ENCODE results near the gene FAM107A. TPM values are rescaled to one million over a fixed set of nuclear protein-coding genes. Genes with fewer than 3 reads are reported as not detected.

Gene FAM107A
- polyA plus RNA-seq, 3 donors: not detected

GRCh38 chr3:58609990-58610389, 32.8 kb upstream of the FAM107A start:
- Histone ChIP-seq H3K4me1 (ENCODE audit: control insufficient read depth in 1 of 2, insufficient read depth in 2 of 2, low read length in 2 of 2) (no peaks in the 10 kb centered on the region), H4K20me1 (ENCODE audit: insufficient read depth, low read length) (no peaks in the 10 kb centered on the region), H3K27ac (ENCODE audit: low read depth in 1 of 2, low read length in 2 of 2) (no peak overlapping the region), H3K9ac (ENCODE audit: insufficient read depth, low read length, poor library complexity, severe bottlenecking) (no peak overlapping the region), H3K4me2 (replicated peaks; ENCODE audit: extremely low read depth, low read length, poor library complexity, severe bottlenecking) (no peak overlapping the region), H3K79me2 (ENCODE audit: insufficient read depth, low read length) (no peaks in the 10 kb centered on the region), H3K36me3 (replicated peaks in 1 of 2; ENCODE audit: control insufficient read depth in 1 of 2, insufficient read depth in 2 of 2, low read length in 2 of 2) (no peaks in the 10 kb centered on the region), H3K9me3 (replicated peaks in 1 of 2; ENCODE audit: control insufficient read depth in 1 of 2, insufficient read depth in 1 of 2, low read length in 2 of 2) (no peaks in the 10 kb centered on the region), H3K27me3 (ENCODE audit: control insufficient read depth in 2 of 2, insufficient read depth in 2 of 2, low read length in 2 of 2) (peaks cover 0 to 2% of the 10 kb centered on the region in 2 donors), H3K4me3 (replicated peaks in 1 of 3; ENCODE audit: low read depth in 2 of 3, low read length in 3 of 3) (no peak overlapping the region), H2AFZ (ENCODE audit: insufficient read depth, low read depth, low read length, poor library complexity, severe bottlenecking) (no peak overlapping the region)
- peaks cover 2% of the 10 kb centered on the region for H3K4me1 Mint-ChIP-seq
- H3K27me3 Mint-ChIP-seq (ENCODE audit: low read depth in 3 of 3): peaks cover 6 to 13% (median 7%) of the 10 kb centered on the region in 3 donors
- H3K9me3 Mint-ChIP-seq: peaks cover 0 to 2% (median 0%) of the 10 kb centered on the region in 7 donors
- TF ChIP-seq, protein P1, sequence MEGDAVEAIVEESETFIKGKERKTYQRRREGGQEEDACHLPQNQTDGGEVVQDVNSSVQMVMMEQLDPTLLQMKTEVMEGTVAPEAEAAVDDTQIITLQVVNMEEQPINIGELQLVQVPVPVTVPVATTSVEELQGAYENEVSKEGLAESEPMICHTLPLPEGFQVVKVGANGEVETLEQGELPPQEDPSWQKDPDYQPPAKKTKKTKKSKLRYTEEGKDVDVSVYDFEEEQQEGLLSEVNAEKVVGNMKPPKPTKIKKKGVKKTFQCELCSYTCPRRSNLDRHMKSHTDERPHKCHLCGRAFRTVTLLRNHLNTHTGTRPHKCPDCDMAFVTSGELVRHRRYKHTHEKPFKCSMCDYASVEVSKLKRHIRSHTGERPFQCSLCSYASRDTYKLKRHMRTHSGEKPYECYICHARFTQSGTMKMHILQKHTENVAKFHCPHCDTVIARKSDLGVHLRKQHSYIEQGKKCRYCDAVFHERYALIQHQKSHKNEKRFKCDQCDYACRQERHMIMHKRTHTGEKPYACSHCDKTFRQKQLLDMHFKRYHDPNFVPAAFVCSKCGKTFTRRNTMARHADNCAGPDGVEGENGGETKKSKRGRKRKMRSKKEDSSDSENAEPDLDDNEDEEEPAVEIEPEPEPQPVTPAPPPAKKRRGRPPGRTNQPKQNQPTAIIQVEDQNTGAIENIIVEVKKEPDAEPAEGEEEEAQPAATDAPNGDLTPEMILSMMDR (IDR thresholded peaks at IDR 0.05): no peak
- intact Hi-C loops (cut with micrococcal nuclease): no loop called here
- WGBS (ENCODE audit: insufficient coverage): 100% methylated on average over 1 of the region's 7 CpGs
- no peak overlapping the region for H3K4me3 Mint-ChIP-seq
- H3K36me3 Mint-ChIP-seq: no peaks in the 10 kb centered on the region
- no peak for DNase-seq
- no peak overlapping the region for H3K27ac Mint-ChIP-seq

DNA sequence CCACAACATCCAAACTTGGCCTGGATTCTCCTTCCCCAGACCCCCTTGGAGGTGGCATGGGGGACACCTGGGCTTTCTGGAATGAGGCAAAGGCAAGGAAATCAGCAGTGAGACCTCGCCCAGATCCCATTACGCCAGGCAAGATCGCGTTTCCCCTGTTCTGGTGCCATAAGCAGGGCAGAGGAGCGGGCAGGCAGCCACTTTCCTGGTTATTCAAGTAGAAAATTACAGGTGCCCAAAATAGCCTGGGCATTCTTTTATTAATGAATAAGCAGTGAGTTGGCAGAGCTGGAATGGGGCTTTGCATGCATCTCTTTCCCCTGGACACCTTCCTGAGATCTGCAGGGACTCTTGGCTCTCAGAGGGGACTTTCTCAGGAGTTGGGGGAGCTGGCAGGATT, 31.5 kb upstream of the FAM107A start:
- Mint-ChIP-seq H3K27me3 (ENCODE audit: low read depth in 3 of 3) (peaks cover 3 to 15% (median 10%) of the 10 kb centered on the region in 3 donors), H3K4me1 (peaks cover 2% of the 10 kb centered on the region), H3K27ac (peak overlapping the region in 1 of 7 donors; percentile 36), H3K9me3 (peaks cover 0 to 5% (median 0%) of the 10 kb centered on the region in 7 donors), H3K4me3 (no peak overlapping the region), H3K36me3 (no peaks in the 10 kb centered on the region)
- TF ChIP-seq, protein P1 (IDR thresholded peaks at IDR 0.05): no peak
- Histone ChIP-seq H3K27me3 (ENCODE audit: control insufficient read depth in 2 of 2, insufficient read depth in 2 of 2, low read length in 2 of 2) (peaks cover 0 to 2% of the 10 kb centered on the region in 2 donors), H3K4me2 (replicated peaks; ENCODE audit: extremely low read depth, low read length, poor library complexity, severe bottlenecking) (no peak overlapping the region), H3K9me3 (replicated peaks in 1 of 2; ENCODE audit: control insufficient read depth in 1 of 2, insufficient read depth in 1 of 2, low read length in 2 of 2) (peaks cover 0 to 4% of the 10 kb centered on the region in 2 donors), H3K36me3 (replicated peaks in 1 of 2; ENCODE audit: control insufficient read depth in 1 of 2, insufficient read depth in 2 of 2, low read length in 2 of 2) (no peaks in the 10 kb centered on the region), H3K79me2 (ENCODE audit: insufficient read depth, low read length) (no peaks in the 10 kb centered on the region), H3K4me3 (replicated peaks in 1 of 3; ENCODE audit: low read depth in 2 of 3, low read length in 3 of 3) (no peak overlapping the region), H4K20me1 (ENCODE audit: insufficient read depth, low read length) (no peaks in the 10 kb centered on the region), H3K9ac (ENCODE audit: insufficient read depth, low read length, poor library complexity, severe bottlenecking) (no peak overlapping the region), H2AFZ (ENCODE audit: insufficient read depth, low read depth, low read length, poor library complexity, severe bottlenecking) (no peak overlapping the region), H3K4me1 (ENCODE audit: control insufficient read depth in 1 of 2, insufficient read depth in 2 of 2, low read length in 2 of 2) (no peaks in the 10 kb centered on the region), H3K27ac (ENCODE audit: low read depth in 1 of 2, low read length in 2 of 2) (no peak overlapping the region)
- no peak for DNase-seq
- intact Hi-C loops (cut with micrococcal nuclease): no loop called here
- 93% methylated on average over 5 of the region's 5 CpGs for WGBS (ENCODE audit: insufficient coverage)

All from CD14-positive monocyte (primary cell).